ENCODE measurements around the gene AMPD2.

- TF ChIP-seq CTCF (IDR thresholded peaks at IDR 0.05) (no peak), POLR2AphosphoS5 (IDR thresholded peaks at IDR 0.05) (no peak)
These were observed 33.6 kb upstream of the AMPD2 start for GRCh38 chr1:109586055-109586454.
